ENCODE measurements around the gene PLEKHJ1.

PLEKHJ1 gene

GRCh38 chr19:2195361-2195760, 40.8 kb downstream of the PLEKHJ1 start:
- DNase-seq (ENCODE audit: extremely low read depth, low read depth), result no peak
- no peak for TF ChIP-seq CTCF (IDR thresholded peaks at IDR 0.05; ENCODE audit: low read depth, low read length)

- TF ChIP-seq CTCF (IDR thresholded peaks at IDR 0.05; ENCODE audit: low read depth, low read length), result no peak
- no peak for DNase-seq (ENCODE audit: extremely low read depth, low read depth)
Measured at GRCh38 chr19:2194513-2195078, 41.5 kb downstream of the PLEKHJ1 start.

GRCh38 chr19:2193807-2194206, 42.3 kb downstream of the PLEKHJ1 start:
- DNase-seq (ENCODE audit: extremely low read depth, low read depth), result no peak
- no peak for TF ChIP-seq CTCF (IDR thresholded peaks at IDR 0.05; ENCODE audit: low read depth, low read length)

GRCh38 chr19:2192862-2193261, 43.3 kb downstream of the PLEKHJ1 start:
- no peak for TF ChIP-seq CTCF (IDR thresholded peaks at IDR 0.05; ENCODE audit: low read depth, low read length)
- no peak for DNase-seq (ENCODE audit: extremely low read depth, low read depth)

GRCh38 chr19:2191456-2192310, 44.4 kb downstream of the PLEKHJ1 start:
- no peak for TF ChIP-seq CTCF (IDR thresholded peaks at IDR 0.05; ENCODE audit: low read depth, low read length)

GRCh38 chr19:2190848-2191455, 45.2 kb downstream of the PLEKHJ1 start:
- TF ChIP-seq CTCF (IDR thresholded peaks at IDR 0.05; ENCODE audit: low read depth, low read length), result no peak
- DNase-seq (ENCODE audit: extremely low read depth, low read depth), result no peak

More at GRCh38 chr19:2191456-2192310, 44.4 kb downstream of the PLEKHJ1 start:
- DNase-seq (ENCODE audit: extremely low read depth, low read depth), result no peak

GRCh38 chr19:2189880-2190279, 46.2 kb downstream of the PLEKHJ1 start:
- no peak for TF ChIP-seq CTCF (IDR thresholded peaks at IDR 0.05; ENCODE audit: low read depth, low read length)
- DNase-seq (ENCODE audit: extremely low read depth, low read depth), result no peak
